Spleen (tissue), 11 donors: Measurements from ENCODE around the gene NLRP2B. TPM values are rescaled to one million over a fixed set of nuclear protein-coding genes. Genes with fewer than 3 reads are reported as not detected.

Source experiments
- DNase-seq: peaks from one replicate; pipeline ENCODE4 v3.0.0-alpha.2; 2020
- H3K27ac ChIP-seq, 8 donors: fragments of 200-600 bp; sonication (generic) in 7 of 8; 1 replicate in 4 of 8; 2 replicates in 4 of 8; pipeline versions ENCODE4 v1.5.0 to v1.8.0; 2016 to 2021; ENCODE audit warnings: inconsistent platforms in 4 of 8, mild to moderate bottlenecking in 4 of 8, moderate library complexity in 1 of 8
- H3K27me3 ChIP-seq, 7 donors: fragments of 200-600 bp; sonication (generic) in 6 of 7; replicated peaks in 1 of 7; 1 replicate in 4 of 7; 2 replicates in 3 of 7; pipeline versions ENCODE4 v1.5.0 to v1.8.0; 2016 to 2021; ENCODE audit warnings: inconsistent platforms in 3 of 7, mild to moderate bottlenecking in 1 of 7
- H3K36me3 ChIP-seq, 6 donors: fragments of 200-600 bp; sonication (generic) in 5 of 6; 1 replicate in 4 of 6; 2 replicates in 2 of 6; pipeline versions ENCODE4 v1.5.0 to v1.8.0; 2016 to 2021; ENCODE audit warnings: inconsistent platforms in 2 of 6
- H3K4me1 ChIP-seq, 6 donors: fragments of 200-600 bp; sonication (generic) in 5 of 6; 1 replicate in 3 of 6; 2 replicates in 3 of 6; pipeline versions ENCODE4 v1.5.0 to v1.8.0; 2016 to 2021; ENCODE audit warnings: inconsistent platforms in 3 of 6
- H3K4me3 ChIP-seq, 8 donors: fragments of 200-600 bp; sonication (generic) in 7 of 8; 1 replicate in 4 of 8; 2 replicates in 4 of 8; pipeline versions ENCODE4 v1.5.0 to v1.8.0; 2016 to 2021; ENCODE audit warnings: inconsistent platforms in 4 of 8, mild to moderate bottlenecking in 4 of 8, moderate library complexity in 2 of 8
- H3K9me3 ChIP-seq, 8 donors: fragments of 200-600 bp; sonication (generic) in 7 of 8; 1 replicate in 4 of 8; 2 replicates in 4 of 8; pipeline versions ENCODE4 v1.5.0 to v1.8.0; 2016 to 2021; ENCODE audit warnings: inconsistent platforms in 4 of 8
- POLR2A ChIP-seq, 3 donors: fragments of 450-650 bp; IDR thresholded peaks; one replicate each; pipeline ENCODE4 v1.5.1; 2017; ENCODE audit warnings: antibody characterized with exemption in 3 of 3, mild to moderate bottlenecking in 1 of 3
- POLR2AphosphoS5 ChIP-seq, 3 donors: sonication (generic); formaldehyde crosslinking; IDR thresholded peaks; one replicate each; pipeline ENCODE4 v1.5.1; 2017; ENCODE audit warnings: antibody characterized with exemption in 3 of 3
- WGBS, 5 donors: extraction: QIAGEN DNeasy Blood & Tissue Kit in 3 of 5; methylation state at CpG; one replicate each; pipeline versions ENCODE4 v1.1.5 to v1.1.7; 2013 to 2018; 5-methylcytosine and 5-hydroxymethylcytosine counted together
- intact Hi-C: fragments of 100-400 bp; cut with DNase I; formaldehyde crosslinking; loops from one replicate; pipeline ENCODE4 v1.15.0; 2023; ENCODE audit warnings: low total_unique reads
- polyA plus RNA-seq, 3 donors: library from polyadenylated mRNA; stranded (reverse); fragments of 200-250 nt; gene quantifications; one replicate each; pipeline ENCODE4 v1.2.1, GENCODE V29; 2013
- total RNA-seq, 7 donors: library from RNA; depleted of rRNA in 3 of 7; stranded (reverse); fragments of >200 nt in 3 of 7; fragmentation: NEBNext Ultra II Directional in 4 of 7; extraction: Animal tissue kit (Norgen Biotek cat#: 25700) in 4 of 7; gene quantifications; one replicate each; pipeline versions ENCODE4 v1.1.0 to v1.2.1, GENCODE V29; 2016 to 2021
- TF ChIP-seq, protein P1 (sequence below), 11 experiments: fragments of 200-600 bp in 7 of 11; fragments of 450-650 bp in 4 of 11; sonication (generic) in 4 of 11; IDR thresholded peaks in 8 of 11; conservative IDR thresholded peaks in 3 of 11; 1 replicate in 7 of 11; 2 replicates in 4 of 11; pipeline versions ENCODE4 v1.4.0 to v1.8.0; 2016 to 2021; ENCODE audit warnings: antibody characterized with exemption in 11 of 11, inconsistent platforms in 4 of 11, mild to moderate bottlenecking in 1 of 11
- donor health status: healthy with polysubstance abuse.
- donor health status: DM: no; HTN: no; CAD: no; lungs with moderate emphysema.
- donor health status: DM: no; HTN: no; CAD: no.
- donor health status: Bipolar disorder and iron deficiency.
- donor health status: healthy.
- donor health status: DM: no; HTN: no; CAD: no.
- donor health status: DM: yes; HTN: yes; CAD: no.

Gene NLRP2B
- total and polyA plus RNA-seq, 10 donors, result 0.03 to 0.18 (median 0.12) TPM; not detected in 6

DNA sequence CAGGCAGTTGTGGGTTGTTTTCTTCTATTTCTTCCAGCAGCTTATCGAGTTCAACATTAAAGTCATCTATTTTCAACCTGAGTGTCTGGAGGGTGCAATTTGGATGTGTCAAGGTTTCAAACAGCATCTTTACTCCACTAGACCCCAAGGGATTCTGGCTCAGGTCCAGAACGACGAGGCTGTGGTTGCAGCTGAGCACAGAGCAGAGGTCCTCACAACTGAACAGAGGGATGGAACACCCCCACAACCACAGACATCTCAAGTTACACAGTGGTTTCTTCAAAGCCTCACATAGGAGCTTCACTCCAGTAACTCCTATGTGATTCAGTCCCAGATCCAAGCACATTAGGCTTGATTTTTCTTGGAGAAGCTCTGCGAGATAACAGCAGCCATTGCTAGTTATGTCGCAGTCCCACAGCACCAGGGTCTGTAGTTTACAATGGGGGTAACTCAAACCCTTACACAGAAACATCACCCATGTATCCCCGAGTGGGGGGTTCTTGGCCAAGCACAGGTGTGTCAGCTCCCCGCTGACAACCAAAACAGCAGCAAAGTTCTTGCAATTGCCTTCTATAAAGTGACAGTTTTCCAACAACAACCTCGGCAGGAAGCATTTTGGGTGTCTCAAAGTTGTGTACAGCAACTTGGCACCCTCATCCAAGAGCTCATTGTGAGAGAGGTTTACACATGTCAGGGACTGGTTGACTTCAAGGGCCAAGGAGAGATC is 2.8 kb downstream of the NLRP2B start:
- Histone ChIP-seq H3K27me3 (no peaks in the 10 kb centered on the region), H3K9me3 (peaks cover 0 to 30% (median 18%) of the 10 kb centered on the region in 8 donors), H3K36me3 (no peaks in the 10 kb centered on the region), H3K27ac (no peak overlapping the region), H3K4me3 (no peak overlapping the region), H3K4me1 (no peaks in the 10 kb centered on the region)
- 66 to 83% (median 82%) methylated on average over 3 to 8 of the region's 8 CpGs for WGBS, 5 donors
- TF ChIP-seq POLR2A (IDR thresholded peaks at IDR 0.05) (no peak), POLR2AphosphoS5 (IDR thresholded peaks at IDR 0.05) (no peak)
- TF ChIP-seq, protein P1, sequence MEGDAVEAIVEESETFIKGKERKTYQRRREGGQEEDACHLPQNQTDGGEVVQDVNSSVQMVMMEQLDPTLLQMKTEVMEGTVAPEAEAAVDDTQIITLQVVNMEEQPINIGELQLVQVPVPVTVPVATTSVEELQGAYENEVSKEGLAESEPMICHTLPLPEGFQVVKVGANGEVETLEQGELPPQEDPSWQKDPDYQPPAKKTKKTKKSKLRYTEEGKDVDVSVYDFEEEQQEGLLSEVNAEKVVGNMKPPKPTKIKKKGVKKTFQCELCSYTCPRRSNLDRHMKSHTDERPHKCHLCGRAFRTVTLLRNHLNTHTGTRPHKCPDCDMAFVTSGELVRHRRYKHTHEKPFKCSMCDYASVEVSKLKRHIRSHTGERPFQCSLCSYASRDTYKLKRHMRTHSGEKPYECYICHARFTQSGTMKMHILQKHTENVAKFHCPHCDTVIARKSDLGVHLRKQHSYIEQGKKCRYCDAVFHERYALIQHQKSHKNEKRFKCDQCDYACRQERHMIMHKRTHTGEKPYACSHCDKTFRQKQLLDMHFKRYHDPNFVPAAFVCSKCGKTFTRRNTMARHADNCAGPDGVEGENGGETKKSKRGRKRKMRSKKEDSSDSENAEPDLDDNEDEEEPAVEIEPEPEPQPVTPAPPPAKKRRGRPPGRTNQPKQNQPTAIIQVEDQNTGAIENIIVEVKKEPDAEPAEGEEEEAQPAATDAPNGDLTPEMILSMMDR (IDR thresholded peaks at IDR 0.05 in 8 of 11, conservative IDR thresholded peaks at IDR 0.05 in 3 of 11), result no peak
- intact Hi-C loops, result no loop called here
- no peak for DNase-seq

DNA sequence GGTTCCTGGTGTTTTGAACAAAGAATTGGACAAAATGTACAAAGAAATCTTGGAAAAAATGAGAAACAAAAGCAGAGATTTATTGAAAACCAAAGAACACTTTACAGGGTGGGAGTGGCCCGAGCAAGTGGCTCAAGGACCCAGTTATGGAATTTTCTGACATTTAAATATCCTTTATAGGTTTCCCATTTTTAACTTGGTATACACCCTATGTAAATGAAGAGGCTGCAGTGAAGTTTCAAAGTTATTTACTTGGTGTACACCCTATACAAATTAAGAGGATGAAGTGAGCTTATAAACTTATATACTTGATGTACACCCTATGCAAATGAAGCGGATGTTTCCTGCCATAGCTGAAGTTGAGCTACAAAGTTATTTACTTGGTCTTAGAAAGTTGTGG is 4.7 kb downstream of the NLRP2B start:
- Histone ChIP-seq H3K4me1 (no peaks in the 10 kb centered on the region), H3K27me3 (no peaks in the 10 kb centered on the region), H3K9me3 (peaks cover 0 to 30% (median 18%) of the 10 kb centered on the region in 8 donors), H3K36me3 (no peaks in the 10 kb centered on the region), H3K27ac (no peak overlapping the region), H3K4me3 (no peak overlapping the region)
- 71 to 88% (median 79%) methylated on average over 2 of the region's 2 CpGs for WGBS, 5 donors
- TF ChIP-seq, protein P1 (IDR thresholded peaks at IDR 0.05 in 8 of 11, conservative IDR thresholded peaks at IDR 0.05 in 3 of 11), result no peak
- TF ChIP-seq POLR2A (IDR thresholded peaks at IDR 0.05), result no peak
- DNase-seq, result no peak
- intact Hi-C loops, result no loop called here

DNA sequence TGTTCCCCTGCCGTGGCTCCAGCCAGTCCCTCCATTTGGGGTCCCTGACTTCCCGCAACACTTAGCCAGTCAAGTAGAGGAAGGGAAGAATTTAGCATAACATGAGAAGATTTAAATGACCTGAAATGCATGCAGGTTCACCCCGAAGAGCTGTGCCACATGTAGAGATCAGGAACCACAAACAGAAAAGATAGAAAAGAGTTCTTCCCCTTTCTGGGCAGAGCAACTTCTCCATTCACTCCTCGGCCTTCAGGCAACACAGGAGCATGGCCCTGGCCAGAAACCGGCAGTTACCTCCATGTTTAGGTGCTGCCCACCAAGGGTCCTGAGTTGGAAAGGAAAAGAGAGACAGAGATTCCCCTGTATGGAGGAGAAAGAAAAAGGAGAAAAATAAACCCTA is 5.2 kb downstream of the NLRP2B start:
- H3K9me3 ChIP-seq, result peaks cover 0 to 30% (median 18%) of the 10 kb centered on the region in 8 donors
- no peaks in the 10 kb centered on the region for H3K36me3 ChIP-seq
- 68 to 75% (median 71%) methylated on average over 5 of the region's 5 CpGs for WGBS, 5 donors
- no peak overlapping the region for H3K27ac ChIP-seq
- no peaks in the 10 kb centered on the region for H3K4me1 ChIP-seq
- intact Hi-C loops, result no loop called here
- no peak for DNase-seq
- no peaks in the 10 kb centered on the region for H3K27me3 ChIP-seq
- no peak overlapping the region for H3K4me3 ChIP-seq
- no peak for TF ChIP-seq POLR2A (IDR thresholded peaks at IDR 0.05)
- TF ChIP-seq, protein P1 (IDR thresholded peaks at IDR 0.05 in 8 of 11, conservative IDR thresholded peaks at IDR 0.05 in 3 of 11), result no peak
- no peak for TF ChIP-seq POLR2AphosphoS5 (IDR thresholded peaks at IDR 0.05)

DNA sequence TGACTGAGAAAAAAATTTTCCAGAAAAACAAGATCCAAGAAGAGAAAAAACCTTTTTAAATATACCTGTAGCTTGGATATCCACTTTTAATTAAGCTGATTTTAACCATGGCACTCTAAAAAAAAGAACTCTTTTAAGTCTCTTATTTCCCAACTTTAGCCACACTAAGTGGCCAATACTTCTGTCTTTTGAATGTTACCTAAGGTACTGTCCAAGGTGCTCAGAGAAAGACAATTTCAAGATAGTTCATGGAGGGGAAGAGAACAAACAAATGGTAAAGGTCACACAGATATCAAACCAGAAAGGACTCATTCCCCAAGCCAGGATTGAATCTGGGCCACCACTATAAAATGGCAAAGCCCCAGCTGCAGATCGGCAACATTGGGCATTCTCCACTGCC is 10.1 kb downstream of the NLRP2B start:
- Histone ChIP-seq H3K36me3 (no peaks in the 10 kb centered on the region), H3K27me3 (no peaks in the 10 kb centered on the region), H3K9me3 (peaks cover 0 to 22% (median 16%) of the 10 kb centered on the region in 8 donors), H3K4me3 (no peak overlapping the region), H3K4me1 (no peaks in the 10 kb centered on the region), H3K27ac (no peak overlapping the region)
- DNase-seq, result no peak
- intact Hi-C loops, result no loop called here
- TF ChIP-seq, protein P1 (IDR thresholded peaks at IDR 0.05 in 8 of 11, conservative IDR thresholded peaks at IDR 0.05 in 3 of 11), result no peak
- TF ChIP-seq POLR2AphosphoS5 (IDR thresholded peaks at IDR 0.05), result no peak
- 81 to 100% (median 89%) methylated on average over 1 of the region's 1 CpG for WGBS, 5 donors
